ENCODE measurements around the gene NECTIN1.

The NECTIN1 gene

GRCh38 chr11:119694334-119694733 is 34.7 kb downstream of the NECTIN1 start:
- TF ChIP-seq CTCF (IDR thresholded peaks at IDR 0.05; ENCODE audit: low read depth, low read length): no peak
- no peak overlapping the region for H3K4me3 ChIP-seq (replicated peaks in 1 of 2; ENCODE audit: low read depth in 2 of 2, low read length in 2 of 2)
- no peak for DNase-seq (ENCODE audit: low read depth in 2 of 2)

GRCh38 chr11:119693253-119693815 is 35.7 kb downstream of the NECTIN1 start:
- H3K4me3 ChIP-seq (replicated peaks in 1 of 2; ENCODE audit: low read depth in 2 of 2, low read length in 2 of 2): no peak overlapping the region
- no peak for DNase-seq (ENCODE audit: low read depth in 2 of 2)
- no peak for TF ChIP-seq CTCF (IDR thresholded peaks at IDR 0.05; ENCODE audit: low read depth, low read length)

GRCh38 chr11:119692540-119692820 is 36.5 kb downstream of the NECTIN1 start:
- no peak for TF ChIP-seq CTCF (IDR thresholded peaks at IDR 0.05; ENCODE audit: low read depth, low read length)
- no peak overlapping the region for H3K4me3 ChIP-seq (replicated peaks in 1 of 2; ENCODE audit: low read depth in 2 of 2, low read length in 2 of 2)
- no peak for DNase-seq (ENCODE audit: low read depth in 2 of 2)

- H3K4me3 ChIP-seq (replicated peaks in 1 of 2; ENCODE audit: low read depth in 2 of 2, low read length in 2 of 2): no peak overlapping the region
- TF ChIP-seq CTCF (IDR thresholded peaks at IDR 0.05; ENCODE audit: low read depth, low read length): no peak
- DNase-seq (ENCODE audit: low read depth in 2 of 2): no peak
These were observed 37.1 kb downstream of the NECTIN1 start for GRCh38 chr11:119691701-119692539.

- TF ChIP-seq CTCF (IDR thresholded peaks at IDR 0.05; ENCODE audit: low read depth, low read length): no peak
- no peak for DNase-seq (ENCODE audit: low read depth in 2 of 2)
- no peak overlapping the region for H3K4me3 ChIP-seq (replicated peaks in 1 of 2; ENCODE audit: low read depth in 2 of 2, low read length in 2 of 2)
These were observed 37.9 kb downstream of the NECTIN1 start for GRCh38 chr11:119691020-119691666.

GRCh38 chr11:119689302-119689701 is 39.7 kb downstream of the NECTIN1 start:
- no peak for TF ChIP-seq CTCF (IDR thresholded peaks at IDR 0.05; ENCODE audit: low read depth, low read length)
- H3K4me3 ChIP-seq (replicated peaks in 1 of 2; ENCODE audit: low read depth in 2 of 2, low read length in 2 of 2): no peak overlapping the region
- no peak for DNase-seq (ENCODE audit: low read depth in 2 of 2)

Data from cardiac fibroblast (primary cell).